Kidney (tissue), 14 donors: ENCODE measurements around the gene XPNPEP2. TPM values are rescaled to one million over a fixed set of nuclear protein-coding genes. Genes with fewer than 3 reads are reported as not detected.
A peak's percentile ranks its signal among the peaks of the same experiment; 100 is the strongest.

Experiments used
- DNase-seq, 5 donors: peaks; one replicate each; pipeline ENCODE4 v3.0.0-alpha.2; 2013 to 2020
- FAIRE-seq: peaks from 2 replicates; lab custom pipeline; 2012; peaks lifted over from hg19 to GRCh38; lab: Jason Lieb, UNC
- H3K27ac ChIP-seq, 2 donors: one replicate each; pipeline ENCODE4 v1.7.0; 2013; ENCODE audit warnings: low read depth in 2 of 2, low read length in 2 of 2, inconsistent platforms in 1 of 2
- H3K27me3 ChIP-seq: one replicate; pipeline ENCODE4 v1.7.1; 2013; ENCODE audit warnings: low read length, inconsistent platforms; ENCODE audit not compliant: control insufficient read depth, insufficient read depth
- H3K36me3 ChIP-seq, 3 donors: one replicate each; pipeline versions ENCODE4 v1.7.0 to v1.7.1; 2013; ENCODE audit warnings: low read length in 3 of 3, control low read depth in 1 of 3, inconsistent platforms in 1 of 3; ENCODE audit not compliant: insufficient read depth in 3 of 3, control insufficient read depth in 2 of 3
- H3K4me1 ChIP-seq, 3 donors: one replicate each; pipeline versions ENCODE4 v1.7.0 to v1.7.1; 2013; ENCODE audit warnings: low read length in 3 of 3, inconsistent platforms in 1 of 3, low read depth in 1 of 3; ENCODE audit not compliant: control insufficient read depth in 2 of 3, insufficient read depth in 2 of 3
- H3K4me3 ChIP-seq, 3 donors: one replicate each; pipeline versions ENCODE4 v1.7.0 to v1.8.1; 2013; ENCODE audit warnings: low read length in 3 of 3, control low read depth in 1 of 3, inconsistent platforms in 1 of 3
- H3K9ac ChIP-seq, 3 donors: one replicate each; pipeline versions ENCODE4 v1.7.0 to v1.7.1; 2013; ENCODE audit warnings: low read length in 3 of 3, control low read depth in 1 of 3, inconsistent platforms in 1 of 3
- H3K9me3 ChIP-seq, 3 donors: one replicate each; pipeline versions ENCODE4 v1.7.0 to v1.7.1; 2013; ENCODE audit warnings: low read length in 3 of 3, control low read depth in 1 of 3, inconsistent platforms in 1 of 3; ENCODE audit not compliant: control insufficient read depth in 2 of 3, insufficient read depth in 1 of 3
- intact Hi-C: fragments of 100-400 bp; cut with DNase I; formaldehyde crosslinking; loops from one replicate; pipeline ENCODE4 v1.11.1; 2022
- polyA plus RNA-seq: library from polyadenylated mRNA; stranded (reverse); fragments of 350-450 nt; fragmentation: Illumina TruSeq; extraction: RNeasy Lipid Tissue Mini Kit (QIAGEN cat#74804); gene quantifications from one replicate; pipeline ENCODE4 v1.2.3, GENCODE V29; 2014; ENCODE audit warnings: low read depth, low replicate concordance; ENCODE audit not compliant: insufficient read depth
- total RNA-seq: library from RNA; stranded (reverse); fragmentation: NEBNext Ultra II Directional; extraction: Animal tissue kit (Norgen Biotek cat#: 25700); gene quantifications from one replicate; pipeline ENCODE4 v1.2.1, GENCODE V29; 2021
- TF ChIP-seq, protein P1 (sequence below): IDR thresholded peaks from 3 replicates; pipeline ENCODE4 v1.5.1; 2012; ENCODE audit warnings: mild to moderate bottlenecking, moderate library complexity, borderline replicate concordance; ENCODE audit not compliant: insufficient read depth; ENCODE audit errors: extremely low read depth
- donor health status: control.
- donor health status: control.
- donor health status: control.
- donor health status: control.
- donor health status: control.
- donor health status: DM: yes; HTN: yes; CAD: no.
- donor health status: Normal renal cell carcinoma (clear cell type).

The XPNPEP2 gene
- total and polyA plus RNA-seq, 2 donors from 2014 or later, result 2.0 to 78.6 TPM

DNA sequence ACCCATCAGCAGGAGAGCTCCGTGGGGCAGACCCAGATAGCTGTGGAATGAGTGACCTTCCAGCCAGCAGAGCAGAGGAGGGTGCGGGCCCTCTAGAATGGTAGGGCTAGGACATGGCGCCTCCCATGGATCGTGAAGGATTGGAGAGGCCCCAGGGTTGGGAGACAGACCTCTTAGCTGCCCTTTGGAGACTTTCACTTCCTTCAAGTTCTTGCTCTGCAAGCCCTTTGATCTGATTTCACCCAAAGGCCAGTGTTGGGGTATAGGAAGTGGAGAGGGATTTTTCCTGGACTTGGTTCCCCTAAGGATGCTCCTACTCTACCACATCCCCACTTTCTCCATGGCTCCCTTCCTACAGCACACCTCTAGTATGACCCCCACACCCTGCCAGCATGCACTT is 43.9 kb downstream of the XPNPEP2 start:
- intact Hi-C loops, result no loop called here
- no peaks in the 10 kb centered on the region for H3K4me1 ChIP-seq
- FAIRE-seq (no peak), DNase-seq (no peak)
- H3K4me3 ChIP-seq, result no peak overlapping the region
- no peak overlapping the region for H3K9ac ChIP-seq
- no peaks in the 10 kb centered on the region for H3K36me3 ChIP-seq
- no peaks in the 10 kb centered on the region for H3K9me3 ChIP-seq
- H3K27ac ChIP-seq, result no peak overlapping the region
- H3K27me3 ChIP-seq, result no peaks in the 10 kb centered on the region
- TF ChIP-seq, protein P1, sequence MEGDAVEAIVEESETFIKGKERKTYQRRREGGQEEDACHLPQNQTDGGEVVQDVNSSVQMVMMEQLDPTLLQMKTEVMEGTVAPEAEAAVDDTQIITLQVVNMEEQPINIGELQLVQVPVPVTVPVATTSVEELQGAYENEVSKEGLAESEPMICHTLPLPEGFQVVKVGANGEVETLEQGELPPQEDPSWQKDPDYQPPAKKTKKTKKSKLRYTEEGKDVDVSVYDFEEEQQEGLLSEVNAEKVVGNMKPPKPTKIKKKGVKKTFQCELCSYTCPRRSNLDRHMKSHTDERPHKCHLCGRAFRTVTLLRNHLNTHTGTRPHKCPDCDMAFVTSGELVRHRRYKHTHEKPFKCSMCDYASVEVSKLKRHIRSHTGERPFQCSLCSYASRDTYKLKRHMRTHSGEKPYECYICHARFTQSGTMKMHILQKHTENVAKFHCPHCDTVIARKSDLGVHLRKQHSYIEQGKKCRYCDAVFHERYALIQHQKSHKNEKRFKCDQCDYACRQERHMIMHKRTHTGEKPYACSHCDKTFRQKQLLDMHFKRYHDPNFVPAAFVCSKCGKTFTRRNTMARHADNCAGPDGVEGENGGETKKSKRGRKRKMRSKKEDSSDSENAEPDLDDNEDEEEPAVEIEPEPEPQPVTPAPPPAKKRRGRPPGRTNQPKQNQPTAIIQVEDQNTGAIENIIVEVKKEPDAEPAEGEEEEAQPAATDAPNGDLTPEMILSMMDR, result no peak

- DNase-seq, result peak in 1 of 5 donors; percentile 32
- Histone ChIP-seq H3K4me1 (no peaks in the 10 kb centered on the region), H3K4me3 (no peak overlapping the region), H3K9me3 (no peaks in the 10 kb centered on the region), H3K36me3 (no peaks in the 10 kb centered on the region), H3K27me3 (no peaks in the 10 kb centered on the region), H3K9ac (no peak overlapping the region), H3K27ac (no peak overlapping the region)
- intact Hi-C loops, result no loop called here
- FAIRE-seq, result no peak
- TF ChIP-seq, protein P1, result no peak
These were observed 44.5 kb downstream of the XPNPEP2 start for GRCh38 chrX:129783291-129783713.

GRCh38 chrX:129784371-129784770 is 45.6 kb downstream of the XPNPEP2 start:
- TF ChIP-seq, protein P1, result no peak

More at GRCh38 chrX:129784371-129784770, 45.6 kb downstream of the XPNPEP2 start:
- Histone ChIP-seq H3K27ac (no peak overlapping the region), H3K9me3 (no peaks in the 10 kb centered on the region), H3K4me3 (no peak overlapping the region), H3K9ac (no peak overlapping the region), H3K4me1 (no peaks in the 10 kb centered on the region), H3K27me3 (no peaks in the 10 kb centered on the region), H3K36me3 (no peaks in the 10 kb centered on the region)
- intact Hi-C loops, result no loop called here
- DNase-seq, result no peak
- FAIRE-seq, result no peak
